Measurements from ENCODE around the gene YEATS4. TPM values are rescaled to one million over a fixed set of nuclear protein-coding genes. Genes with fewer than 3 reads are reported as not detected.

Gene YEATS4
- total and polyA plus RNA-seq, 2 donors (not counting 1 experiment from before 2014, with no cell fraction given), result 17.7 to 18.0 TPM

DNA sequence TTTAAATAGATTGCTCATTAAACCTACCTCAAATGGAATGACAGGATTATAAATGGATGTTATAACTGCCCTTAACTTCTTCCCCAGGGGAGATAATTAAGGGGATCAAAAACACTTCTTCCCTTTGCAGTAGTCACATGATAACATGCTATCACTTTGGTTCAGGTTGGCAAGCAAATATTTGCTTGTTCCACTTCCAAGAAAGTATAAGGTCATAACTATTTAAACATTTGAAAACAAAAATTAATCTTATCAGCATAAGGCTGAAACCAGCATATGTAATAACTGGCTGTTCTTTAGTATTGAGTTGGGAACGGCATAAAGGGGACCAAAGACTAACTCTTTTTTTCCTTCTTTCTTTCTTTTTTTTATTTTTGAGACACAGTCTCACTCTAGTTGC, 13.8 kb upstream of the YEATS4 start:
- Histone ChIP-seq H3K4me1 (ENCODE audit: control insufficient read depth in 2 of 2, insufficient read depth in 2 of 2, low read length in 2 of 2) (peaks cover 6 to 8% of the 10 kb centered on the region in 2 donors), H2AFZ (ENCODE audit: insufficient read depth, low read depth, low read length, poor library complexity, severe bottlenecking) (no peak overlapping the region), H3K27me3 (replicated peaks in 1 of 4; ENCODE audit: control extremely low read depth in 1 of 4, control insufficient read depth in 3 of 4, insufficient read depth in 4 of 4, low read length in 3 of 4) (peaks cover 0 to 7% (median 0%) of the 10 kb centered on the region in 4 experiments), H3K9me3 (ENCODE audit: control extremely low read depth in 1 of 3, control insufficient read depth in 2 of 3, insufficient read depth in 1 of 3, low read length in 2 of 3) (no peaks in the 10 kb centered on the region), H3K36me3 (replicated peaks in 1 of 2; ENCODE audit: control extremely low read depth in 1 of 2, control insufficient read depth in 1 of 2, extremely low read depth in 1 of 2, insufficient read depth in 2 of 2, low read length in 1 of 2) (no peaks in the 10 kb centered on the region), H3K4me3 (ENCODE audit: control extremely low read depth in 1 of 5, extremely low read depth in 1 of 5, insufficient read depth in 1 of 5, low read depth in 2 of 5, low read length in 4 of 5) (no peak overlapping the region), H3K27ac (ENCODE audit: low read length in 2 of 2) (no peak overlapping the region), H3K4me2 (replicated peaks; ENCODE audit: low read depth, low read length, poor library complexity, severe bottlenecking) (no peak overlapping the region), H3K9ac (ENCODE audit: low read length) (no peak overlapping the region), H4K20me1 (ENCODE audit: control insufficient read depth, insufficient read depth, low read length, poor library complexity, severe bottlenecking) (no peaks in the 10 kb centered on the region), H3K79me2 (ENCODE audit: control insufficient read depth, insufficient read depth, low read length) (no peaks in the 10 kb centered on the region)
- Mint-ChIP-seq H3K4me1 (peaks cover 6% of the 10 kb centered on the region), H3K4me3 (no peak overlapping the region), H3K27me3 (no peaks in the 10 kb centered on the region), H3K9me3 (ENCODE audit: insufficient read depth) (no peaks in the 10 kb centered on the region), H3K27ac (no peak overlapping the region)
- DNase-seq (no peak), ATAC-seq (ENCODE audit: low read depth) (no peak)
- no CpG with 5 or more reads among the region's 1 CpG for WGBS (ENCODE audit: insufficient coverage)
- intact Hi-C loops (cut with micrococcal nuclease), result no loop called here
- ChIA-PET CTCF (interaction anchor here (5.0 kb wide), 1 partner anchor 12 kb away, joined by 24 read pairs; no protein-coding TSS in a partner anchor), POLR2A (no interaction called here)
- no peak for TF ChIP-seq CTCF (IDR thresholded peaks at IDR 0.05)
- no peak for TF ChIP-seq EZH2 (IDR thresholded peaks at IDR 0.05; ENCODE audit: borderline replicate concordance, insufficient read depth, low read depth, low read length, poor library complexity, severe bottlenecking)

GRCh38 chr12:69348162-69348938, 11.2 kb upstream of the YEATS4 start, which contains the start of gene LYZ:
Gene LYZ, plus strand, starts transcription at chr12:69348381. Its CDS starts 28 bp downstream, at chr12:69348409.
- ChIA-PET CTCF (interaction anchor here (0.6 to 5.0 kb wide), 3 partner anchors 9 to 65 kb away, joined by 4 to 24 read pairs (median 5); no protein-coding TSS in a partner anchor), POLR2A (interaction anchor here (0.7 kb wide), 1 partner anchor 9 kb away, joined by 4 read pairs; no protein-coding TSS in a partner anchor)
- no peaks in the 10 kb centered on the region for H3K36me3 ChIP-seq (replicated peaks in 1 of 2; ENCODE audit: control extremely low read depth in 1 of 2, control insufficient read depth in 1 of 2, extremely low read depth in 1 of 2, insufficient read depth in 2 of 2, low read length in 1 of 2)
- no peak within 1 kb of the TSS for H3K4me3 Mint-ChIP-seq
- intact Hi-C loops (cut with micrococcal nuclease), result no loop called here
- no peaks in the 10 kb centered on the region for H3K9me3 ChIP-seq (ENCODE audit: control extremely low read depth in 1 of 3, control insufficient read depth in 2 of 3, insufficient read depth in 1 of 3, low read length in 2 of 3)
- ATAC-seq (ENCODE audit: low read depth) (no peak), DNase-seq (peak; percentile 17)
- H3K27me3 ChIP-seq (replicated peaks in 1 of 4; ENCODE audit: control extremely low read depth in 1 of 4, control insufficient read depth in 3 of 4, insufficient read depth in 4 of 4, low read length in 3 of 4), result peaks cover 0 to 7% (median 0%) of the 10 kb centered on the region in 4 experiments
- H3K9me3 Mint-ChIP-seq (ENCODE audit: insufficient read depth), result no peaks in the 10 kb centered on the region
- no peaks in the 10 kb centered on the region for H4K20me1 ChIP-seq (ENCODE audit: control insufficient read depth, insufficient read depth, low read length, poor library complexity, severe bottlenecking)
- H2AFZ ChIP-seq (ENCODE audit: insufficient read depth, low read depth, low read length, poor library complexity, severe bottlenecking), result no peak within 1 kb of the TSS
- no peak within 1 kb of the TSS for H3K27ac ChIP-seq (ENCODE audit: low read length in 2 of 2)
- H3K9ac ChIP-seq (ENCODE audit: low read length), result no peak within 1 kb of the TSS
- TF ChIP-seq EZH2 (IDR thresholded peaks at IDR 0.05; ENCODE audit: borderline replicate concordance, insufficient read depth, low read depth, low read length, poor library complexity, severe bottlenecking), result no peak
- no peak for TF ChIP-seq CTCF (IDR thresholded peaks at IDR 0.05)
- H3K27ac Mint-ChIP-seq, result peak within 1 kb of the TSS; percentile 27
- H3K27me3 Mint-ChIP-seq, result no peaks in the 10 kb centered on the region
- no peaks in the 10 kb centered on the region for H3K79me2 ChIP-seq (ENCODE audit: control insufficient read depth, insufficient read depth, low read length)
- H3K4me1 Mint-ChIP-seq, result peaks cover 6% of the 10 kb centered on the region
- H3K4me3 ChIP-seq (ENCODE audit: control extremely low read depth in 1 of 5, extremely low read depth in 1 of 5, insufficient read depth in 1 of 5, low read depth in 2 of 5, low read length in 4 of 5), result peak within 1 kb of the TSS in 1 of 5 experiments; percentile 55
- peak within 1 kb of the TSS; percentile 48 for H3K4me2 ChIP-seq (replicated peaks; ENCODE audit: low read depth, low read length, poor library complexity, severe bottlenecking)
- H3K4me1 ChIP-seq (ENCODE audit: control insufficient read depth in 2 of 2, insufficient read depth in 2 of 2, low read length in 2 of 2), result peaks cover 6 to 8% of the 10 kb centered on the region in 2 donors
- 96% methylated on average over 2 of the region's 4 CpGs for WGBS (ENCODE audit: insufficient coverage)
